Subcutaneous adipose tissue (tissue), 4 donors: Measurements from ENCODE around the gene PSMB2. TPM values are rescaled to one million over a fixed set of nuclear protein-coding genes. Genes with fewer than 3 reads are reported as not detected.

ENCODE experiments used
- total RNA-seq, 4 donors: library from RNA; depleted of rRNA; stranded (reverse); fragments of >200 nt; gene quantifications; one replicate each; pipeline ENCODE4 v1.1.0, GENCODE V29; 2016
- TF ChIP-seq, protein P1 (sequence below): fragments of 450-650 bp; IDR thresholded peaks from one replicate; pipeline ENCODE4 v1.5.1; 2016; ENCODE audit warnings: low read depth, mild to moderate bottlenecking, control low read depth, antibody characterized with exemption, moderate library complexity

PSMB2 gene
- total RNA-seq, 4 donors from 2014 or later = 26.9 to 42.7 (median 30.0) TPM

DNA sequence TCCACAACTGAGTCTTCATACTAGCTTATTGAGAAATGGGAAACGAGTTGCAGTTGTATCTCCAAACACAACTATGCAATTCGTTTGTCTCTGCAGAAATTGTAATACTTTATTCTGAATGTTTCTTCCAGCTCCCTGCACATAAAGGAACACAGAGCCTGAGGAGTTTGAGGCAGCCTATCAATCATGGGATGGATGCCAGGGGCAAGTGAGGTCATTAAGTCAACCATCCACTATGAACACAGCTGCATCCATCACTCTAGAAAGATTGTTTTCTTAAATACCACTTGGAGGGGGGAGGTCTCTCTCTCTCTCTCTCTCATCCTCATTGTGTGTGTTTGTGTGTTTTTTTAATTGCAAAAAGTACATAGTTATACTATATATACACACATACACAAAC is 2.9 kb upstream of the PSMB2 start:
- TF ChIP-seq, protein P1, sequence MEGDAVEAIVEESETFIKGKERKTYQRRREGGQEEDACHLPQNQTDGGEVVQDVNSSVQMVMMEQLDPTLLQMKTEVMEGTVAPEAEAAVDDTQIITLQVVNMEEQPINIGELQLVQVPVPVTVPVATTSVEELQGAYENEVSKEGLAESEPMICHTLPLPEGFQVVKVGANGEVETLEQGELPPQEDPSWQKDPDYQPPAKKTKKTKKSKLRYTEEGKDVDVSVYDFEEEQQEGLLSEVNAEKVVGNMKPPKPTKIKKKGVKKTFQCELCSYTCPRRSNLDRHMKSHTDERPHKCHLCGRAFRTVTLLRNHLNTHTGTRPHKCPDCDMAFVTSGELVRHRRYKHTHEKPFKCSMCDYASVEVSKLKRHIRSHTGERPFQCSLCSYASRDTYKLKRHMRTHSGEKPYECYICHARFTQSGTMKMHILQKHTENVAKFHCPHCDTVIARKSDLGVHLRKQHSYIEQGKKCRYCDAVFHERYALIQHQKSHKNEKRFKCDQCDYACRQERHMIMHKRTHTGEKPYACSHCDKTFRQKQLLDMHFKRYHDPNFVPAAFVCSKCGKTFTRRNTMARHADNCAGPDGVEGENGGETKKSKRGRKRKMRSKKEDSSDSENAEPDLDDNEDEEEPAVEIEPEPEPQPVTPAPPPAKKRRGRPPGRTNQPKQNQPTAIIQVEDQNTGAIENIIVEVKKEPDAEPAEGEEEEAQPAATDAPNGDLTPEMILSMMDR = no peak

DNA sequence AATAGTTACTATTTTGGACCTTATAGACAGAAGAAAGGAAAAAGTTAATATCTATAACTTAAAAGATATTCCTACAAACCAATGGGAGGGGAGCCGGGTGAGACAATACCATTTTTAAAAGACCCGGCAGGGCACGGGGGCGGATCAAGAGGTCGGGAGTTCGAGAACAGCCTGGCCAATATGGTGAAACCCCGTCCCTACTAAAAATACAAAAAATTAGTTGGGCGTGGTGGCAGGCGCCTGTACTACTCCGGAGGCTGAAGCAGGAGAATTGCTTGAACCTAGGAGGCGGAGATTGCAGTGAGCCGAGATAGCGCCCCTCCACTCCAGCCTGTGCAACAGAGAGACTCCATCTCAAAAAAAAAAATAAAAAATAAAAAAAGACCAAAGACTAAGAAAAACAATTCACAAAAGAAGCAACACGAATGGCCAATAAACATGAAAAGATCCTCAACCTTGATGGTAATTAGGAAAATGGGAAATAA is 1.2 kb upstream of the PSMB2 start:
- TF ChIP-seq, protein P1 = no peak

DNA sequence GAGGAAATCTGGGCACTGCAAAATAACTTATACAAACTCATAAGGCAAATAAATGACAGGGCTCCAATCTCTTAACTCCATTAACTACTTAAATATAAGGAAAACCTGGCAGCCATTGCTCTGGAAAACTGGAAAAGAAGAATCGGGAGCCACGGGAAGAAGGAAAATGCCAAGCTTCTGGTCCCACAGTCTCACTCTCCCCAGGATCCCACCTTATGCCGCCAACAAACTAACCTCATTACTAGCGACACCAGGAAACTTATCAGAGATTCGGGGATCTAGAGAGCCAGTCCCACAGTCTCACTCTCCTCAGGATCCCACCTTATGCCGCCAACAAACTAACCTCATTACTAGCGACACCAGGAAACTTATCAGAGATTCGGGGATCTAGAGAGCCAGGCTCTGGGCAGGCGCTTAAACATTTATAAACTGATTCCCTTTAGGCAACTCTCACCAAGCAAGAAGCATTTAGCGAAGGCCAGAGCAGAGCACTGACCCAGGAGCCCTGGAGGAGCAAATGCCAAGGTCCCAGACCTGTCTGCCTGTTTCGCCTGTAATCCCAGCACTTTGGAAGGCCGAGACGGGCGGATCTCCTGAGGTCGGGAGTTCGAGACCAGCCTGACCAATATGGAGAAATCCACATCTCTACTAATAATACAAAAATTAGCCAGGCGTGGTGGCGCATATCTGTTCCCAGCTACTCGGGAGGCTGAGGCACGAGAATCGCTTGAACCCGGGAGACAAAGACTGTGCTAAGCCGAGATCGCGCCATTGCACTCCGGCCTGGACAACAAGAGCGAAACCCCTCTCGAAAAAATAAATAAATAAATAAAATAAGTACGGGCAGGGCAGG is 720 bp downstream of the PSMB2 start:
- TF ChIP-seq, protein P1 = no peak

DNA sequence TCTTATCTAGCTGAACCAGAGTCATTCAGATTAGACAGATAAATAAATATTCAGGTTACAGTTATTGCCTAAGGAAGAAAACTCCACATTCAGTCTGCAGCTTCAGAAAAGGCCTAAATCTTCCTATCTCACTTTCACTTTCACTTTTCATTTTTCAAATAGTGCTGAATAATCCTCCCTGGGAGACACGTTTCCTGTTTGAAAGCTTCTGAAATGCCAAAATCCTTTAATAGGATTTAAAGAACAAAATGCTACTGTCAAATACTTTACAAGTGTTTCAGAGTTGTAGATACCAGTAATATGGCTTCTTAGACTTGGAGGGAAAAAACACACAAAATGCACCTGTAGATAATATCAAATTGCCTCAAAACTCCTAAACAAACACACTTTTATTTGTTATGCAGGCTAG is 3.9 kb downstream of the PSMB2 start:
- TF ChIP-seq, protein P1 = no peak

DNA sequence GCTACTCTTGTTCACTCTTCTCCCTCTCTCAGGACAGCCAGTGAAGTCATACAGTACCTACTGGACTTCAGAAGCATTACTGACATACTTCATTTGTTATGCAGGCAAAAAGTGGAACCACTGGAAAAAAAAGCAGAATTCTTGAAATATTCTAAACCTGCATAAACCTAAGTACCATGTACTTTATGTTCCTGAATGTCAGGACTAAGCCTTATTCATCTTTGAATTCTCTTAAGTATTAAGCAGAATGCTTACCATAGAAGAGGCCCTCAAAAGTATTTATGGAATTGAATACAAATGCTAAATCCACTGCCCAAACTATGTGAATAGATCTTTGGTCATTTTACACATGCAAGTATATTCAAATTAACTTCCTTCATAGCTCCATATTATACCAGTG is 7.8 kb downstream of the PSMB2 start:
- TF ChIP-seq, protein P1 = no peak

GRCh38 chr1:35631396-35631795 is 9.9 kb downstream of the PSMB2 start:
- TF ChIP-seq, protein P1 = no peak

GRCh38 chr1:35629051-35629450 is 12.3 kb downstream of the PSMB2 start:
- TF ChIP-seq, protein P1 = no peak
